Fibroblast of skin of scalp (primary cell): ENCODE data around the gene MPZL1.

Experiments
- DNase-seq: peaks from one replicate; pipeline ENCODE4 v3.0.0-alpha.2; 2013

MPZL1 gene

GRCh38 chr1:167695756-167696561, 25.8 kb upstream of the MPZL1 start:
- DNase-seq: no peak

- no peak for DNase-seq
Measured at GRCh38 chr1:167697667-167698141, 24.1 kb upstream of the MPZL1 start.

GRCh38 chr1:167698313-167698712, 23.5 kb upstream of the MPZL1 start:
- DNase-seq: no peak

GRCh38 chr1:167701510-167701909, 20.3 kb upstream of the MPZL1 start:
- no peak for DNase-seq

- no peak for DNase-seq
Measured at GRCh38 chr1:167703557-167703956, 18.2 kb upstream of the MPZL1 start.

- no peak for DNase-seq
Measured at GRCh38 chr1:167704715-167705114, 17.1 kb upstream of the MPZL1 start.

- no peak for DNase-seq
Measured at GRCh38 chr1:167705250-167705649, 16.5 kb upstream of the MPZL1 start.

- no peak for DNase-seq
Measured at GRCh38 chr1:167706363-167706762, 15.4 kb upstream of the MPZL1 start.

GRCh38 chr1:167706931-167707877, 14.6 kb upstream of the MPZL1 start:
- no peak for DNase-seq

GRCh38 chr1:167707942-167708341, 13.8 kb upstream of the MPZL1 start:
- no peak for DNase-seq

GRCh38 chr1:167708940-167709389, 12.8 kb upstream of the MPZL1 start:
- DNase-seq: peak; percentile 85

- no peak for DNase-seq
Measured at GRCh38 chr1:167710836-167711235, 10.9 kb upstream of the MPZL1 start.

GRCh38 chr1:167711797-167712196, 10.0 kb upstream of the MPZL1 start:
- DNase-seq: no peak

GRCh38 chr1:167713330-167714081, 8.3 kb upstream of the MPZL1 start:
- DNase-seq: no peak

- no peak for DNase-seq
Measured at GRCh38 chr1:167714098-167714438, 7.7 kb upstream of the MPZL1 start.

GRCh38 chr1:167714439-167715156, 7.2 kb upstream of the MPZL1 start:
- DNase-seq: peak; percentile 85

GRCh38 chr1:167715157-167715999, 6.4 kb upstream of the MPZL1 start:
- DNase-seq: peak; percentile 86

- DNase-seq: no peak
Measured at GRCh38 chr1:167716000-167716271, 5.8 kb upstream of the MPZL1 start.

GRCh38 chr1:167717351-167717750, 4.4 kb upstream of the MPZL1 start:
- peak; percentile 50 for DNase-seq

- DNase-seq: no peak
Measured at GRCh38 chr1:167718914-167719691, 2.7 kb upstream of the MPZL1 start.
